D341Med (cell line): ENCODE data around the gene CRACDL.

Source experiments
- DNase-seq: peaks from one replicate; pipeline ENCODE4 v3.0.0; 2012; ENCODE audit warnings: low spot score

The CRACDL gene

GRCh38 chr2:98859323-98859722, 76.7 kb downstream of the CRACDL start:
- DNase-seq = no peak

- no peak for DNase-seq
These were observed 79.0 kb downstream of the CRACDL start for GRCh38 chr2:98857001-98857400.

DNA sequence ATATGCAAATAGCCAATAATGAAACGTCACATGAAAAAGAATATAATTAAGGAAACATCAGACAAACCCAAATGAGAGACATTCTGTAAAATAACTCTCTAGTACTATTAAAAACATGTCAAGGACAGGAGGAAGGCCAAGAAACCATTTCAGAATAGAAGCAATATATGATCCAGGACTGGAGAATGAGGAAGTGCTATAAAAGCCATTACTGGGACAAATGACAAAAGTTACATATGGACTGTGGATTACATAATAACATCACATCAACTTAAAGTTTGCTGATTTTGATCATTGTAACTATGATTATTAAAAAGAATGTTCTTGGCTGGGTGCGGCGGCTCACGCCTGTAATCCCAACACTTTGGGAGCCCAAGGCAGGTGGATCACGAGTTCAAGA, 81.3 kb downstream of the CRACDL start:
- no peak for DNase-seq

GRCh38 chr2:98852932-98853331, 83.1 kb downstream of the CRACDL start:
- no peak for DNase-seq

GRCh38 chr2:98850074-98850473, 86.0 kb downstream of the CRACDL start:
- no peak for DNase-seq

- no peak for DNase-seq
These were observed 86.9 kb downstream of the CRACDL start for GRCh38 chr2:98849113-98849512.

GRCh38 chr2:98847853-98848252, 88.2 kb downstream of the CRACDL start:
- no peak for DNase-seq

- no peak for DNase-seq
These were observed 90.0 kb downstream of the CRACDL start for GRCh38 chr2:98846041-98846440.

GRCh38 chr2:98842136-98842535, 93.9 kb downstream of the CRACDL start:
- no peak for DNase-seq

GRCh38 chr2:98839292-98839691, 96.7 kb downstream of the CRACDL start:
- no peak for DNase-seq

DNA sequence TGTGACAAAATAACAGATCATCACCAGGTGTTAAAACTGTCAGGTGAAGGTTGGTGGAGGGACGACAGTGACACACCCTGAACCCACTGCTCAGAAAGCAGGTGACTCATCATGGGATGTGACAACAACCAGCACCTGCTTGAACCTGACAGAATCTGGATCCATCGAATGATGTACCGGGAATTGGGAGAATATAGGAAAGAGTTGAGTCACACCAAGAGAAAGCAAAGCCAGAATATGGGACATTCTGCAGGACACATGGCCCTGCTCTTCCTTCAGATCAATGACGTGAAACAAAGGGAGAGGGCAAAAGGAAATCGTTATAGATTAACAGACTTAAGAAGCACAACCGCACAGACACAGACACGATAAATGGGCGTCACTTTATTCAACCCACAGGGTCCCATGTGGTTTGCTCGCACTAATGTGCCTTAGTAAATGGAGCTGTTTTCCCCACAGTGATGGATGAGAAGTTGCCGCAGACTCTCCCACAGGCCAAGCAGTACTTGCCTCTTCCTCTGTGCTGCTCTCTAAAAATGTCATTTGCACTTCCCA, 100.1 kb downstream of the CRACDL start:
- DNase-seq = no peak

GRCh38 chr2:98833917-98834263, 102.1 kb downstream of the CRACDL start:
- no peak for DNase-seq

DNA sequence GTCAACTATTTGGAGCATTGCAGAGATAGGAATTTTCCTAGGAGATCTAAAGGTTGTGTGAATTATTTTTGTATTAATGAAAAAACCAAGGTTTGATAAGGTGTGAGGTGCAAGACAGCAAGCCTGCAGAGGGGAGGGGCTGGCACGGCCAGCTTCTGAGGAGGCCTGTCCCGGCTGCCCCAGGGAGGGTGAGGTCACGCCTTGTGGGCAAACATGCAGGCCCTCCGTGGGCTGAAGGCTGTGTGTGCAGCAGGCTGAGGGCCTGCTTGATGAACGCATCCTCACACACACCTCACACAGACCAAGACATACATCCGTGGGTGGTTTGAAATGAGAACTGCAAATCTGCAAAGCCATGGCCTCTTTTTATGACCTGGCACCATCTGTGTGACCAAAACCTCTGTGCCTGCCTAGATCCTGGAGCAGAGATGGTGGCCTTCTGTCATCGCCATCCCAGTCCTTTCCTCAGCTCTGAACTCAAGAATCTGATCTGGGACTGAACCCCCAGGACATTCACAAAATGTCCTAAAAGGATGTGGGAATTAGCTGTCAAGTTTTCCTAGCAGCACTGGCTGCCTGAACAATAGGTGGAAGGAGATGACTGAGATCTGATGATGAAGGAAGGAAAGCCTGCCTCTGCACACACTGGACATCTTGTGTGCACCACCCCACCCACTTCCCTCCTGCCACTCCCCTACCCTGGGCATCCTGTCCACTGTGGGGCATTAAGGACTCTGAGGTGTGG, 102.7 kb downstream of the CRACDL start:
- no peak for DNase-seq

- DNase-seq = no peak
These were observed 103.9 kb downstream of the CRACDL start for GRCh38 chr2:98832172-98832571.

DNA sequence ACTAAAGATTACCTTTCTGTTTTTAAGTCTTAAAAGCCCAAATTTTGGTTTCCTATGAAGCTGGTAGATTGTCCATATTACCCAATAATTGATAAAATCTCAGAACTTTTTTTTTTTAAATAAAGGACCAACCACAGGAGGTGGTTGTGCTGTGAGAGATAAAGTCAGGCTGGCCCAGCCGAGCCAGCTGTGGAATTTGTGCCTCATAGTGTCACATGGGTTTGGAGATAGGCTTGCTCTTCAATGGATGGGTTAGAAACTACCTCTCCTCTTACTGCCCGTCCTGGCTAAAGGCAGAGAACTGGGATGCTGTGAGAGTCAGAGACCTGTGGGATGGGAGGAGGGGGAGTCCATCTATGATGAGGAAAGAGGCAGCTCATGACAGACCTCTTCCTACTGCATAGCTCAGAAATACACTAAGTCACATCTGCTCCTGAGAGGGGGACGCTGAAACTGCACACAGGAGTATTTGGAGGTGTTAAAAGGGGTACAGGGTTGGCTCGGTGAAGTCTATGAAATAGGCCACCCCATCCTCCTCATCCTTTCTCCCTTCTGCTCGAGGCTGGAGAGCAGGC, 105.4 kb downstream of the CRACDL start:
- no peak for DNase-seq

DNA sequence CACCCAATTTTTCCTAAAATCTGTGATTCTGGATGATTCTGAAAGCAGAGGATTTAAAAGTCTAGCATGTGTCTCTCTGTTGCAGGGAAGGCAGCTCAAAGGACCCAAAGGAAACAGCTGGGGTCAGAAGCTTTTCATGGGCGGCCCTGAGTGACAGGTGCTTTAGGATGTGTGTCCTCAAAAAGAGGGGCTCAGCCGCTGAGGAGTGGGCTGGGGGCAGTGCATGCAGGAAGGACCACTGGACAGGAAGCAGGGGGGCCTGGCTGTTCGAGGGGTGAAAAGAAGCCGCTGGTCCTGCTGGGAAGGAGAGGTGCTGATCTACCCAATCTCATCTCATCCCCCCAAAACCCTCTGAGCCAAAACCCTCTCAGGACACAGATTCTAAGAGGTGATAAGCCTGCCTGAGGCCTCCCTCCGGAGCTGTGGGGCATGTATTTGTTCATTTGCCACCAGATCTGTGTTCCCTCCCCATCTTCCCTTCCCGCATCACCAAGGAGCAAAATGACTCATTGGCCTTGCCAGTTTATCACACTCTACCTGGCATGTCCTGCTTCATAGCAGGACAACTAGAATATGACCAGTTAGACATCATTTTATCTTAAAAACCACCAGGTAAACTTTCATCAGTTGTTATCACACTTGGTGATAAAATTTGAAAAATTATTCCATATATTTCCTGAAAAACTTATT, 106.3 kb downstream of the CRACDL start:
- no peak for DNase-seq

DNA sequence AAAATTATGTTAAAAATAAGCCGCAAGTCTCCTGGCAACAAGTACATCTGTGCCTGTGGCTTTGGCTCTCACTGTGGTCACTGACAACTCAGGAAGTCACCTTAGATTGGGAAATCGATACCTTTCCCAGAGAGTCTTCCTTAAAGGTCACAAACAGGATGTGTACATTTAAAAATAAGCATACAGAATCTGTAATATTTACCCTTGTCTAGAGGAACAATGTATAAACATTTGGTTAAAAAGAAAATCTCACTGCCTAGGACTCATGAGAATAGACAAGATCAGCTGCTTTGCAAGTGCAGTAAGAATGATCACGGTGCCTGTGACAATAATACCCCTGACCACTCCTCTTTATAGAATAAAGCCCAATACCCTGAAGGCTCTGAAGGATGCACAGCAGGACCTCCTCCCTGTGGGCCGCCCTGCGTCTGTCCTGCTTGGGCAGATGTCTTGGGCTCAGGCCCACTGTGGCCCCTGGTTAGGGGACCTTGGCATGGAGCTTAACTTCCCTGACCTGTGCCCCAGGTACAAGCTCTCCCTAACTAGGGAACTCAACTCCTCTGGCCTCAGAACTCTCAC, 107.1 kb downstream of the CRACDL start:
- DNase-seq = no peak

- DNase-seq = no peak
These were observed 107.7 kb downstream of the CRACDL start for GRCh38 chr2:98828369-98828744.

- DNase-seq = no peak
These were observed 108.2 kb downstream of the CRACDL start for GRCh38 chr2:98827625-98828368.

DNA sequence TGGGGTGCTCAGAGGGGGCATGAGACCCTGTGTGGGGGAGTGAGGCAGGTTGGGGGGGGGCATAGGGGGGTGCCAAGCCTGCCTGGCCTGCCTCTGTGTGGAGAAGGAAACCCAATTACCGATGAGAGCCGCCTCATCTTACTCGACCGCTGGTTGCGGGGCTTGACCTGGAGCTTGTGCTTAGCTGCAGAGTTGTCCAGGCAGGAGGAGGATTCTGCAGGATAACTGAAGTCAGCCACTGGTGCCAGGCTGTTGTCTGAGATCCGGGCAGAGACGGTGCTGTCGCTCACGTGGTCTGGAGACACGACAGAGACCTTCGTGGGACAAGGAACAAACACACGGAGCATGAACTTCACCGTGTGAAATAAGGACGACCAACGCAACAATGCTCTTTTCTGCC, 109.2 kb downstream of the CRACDL start:
- no peak for DNase-seq

DNA sequence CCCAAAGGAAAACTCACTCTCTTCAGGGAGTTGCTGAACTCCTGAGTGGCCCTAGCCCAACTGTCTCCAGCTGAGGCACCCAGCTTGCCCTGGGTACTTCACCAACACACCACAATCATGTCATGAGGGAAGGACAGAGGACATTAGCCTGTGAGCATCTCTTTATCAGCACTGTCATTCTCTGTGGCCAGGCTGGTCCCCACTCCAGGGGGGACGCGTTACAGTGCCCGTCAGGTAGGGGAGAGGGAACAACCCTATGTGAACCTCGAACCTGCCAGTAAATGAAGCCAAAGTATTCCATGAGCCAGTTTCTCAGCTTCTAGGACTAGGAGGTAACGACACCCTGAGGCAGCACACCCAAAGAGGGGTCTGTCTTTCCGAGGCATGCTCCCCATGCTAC, 110.2 kb downstream of the CRACDL start:
- DNase-seq = no peak

DNA sequence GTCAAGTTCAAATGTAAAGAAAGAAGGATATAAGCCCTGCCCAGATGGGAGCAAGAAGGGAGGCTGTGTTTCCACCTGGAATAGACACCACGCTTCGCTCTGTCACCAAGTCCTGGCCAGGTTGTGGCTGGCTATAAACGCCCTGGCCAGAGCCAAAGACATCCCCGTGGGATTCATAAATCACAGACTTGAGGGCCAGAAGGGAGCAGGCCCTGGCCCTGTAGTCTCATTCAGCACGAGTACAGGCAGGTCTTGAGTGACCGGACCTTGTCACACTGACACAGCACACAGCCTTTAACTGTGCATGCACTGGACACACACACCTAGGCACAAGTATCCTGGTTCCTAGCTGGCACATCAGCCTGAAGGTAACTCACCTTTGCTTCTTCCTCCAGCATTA, 110.6 kb downstream of the CRACDL start:
- no peak for DNase-seq
